ENCODE results near the gene APMAP.

GRCh38 chr20:24936526-24937407 lies 55.8 kb downstream of the APMAP start:
- TF ChIP-seq CTCF (IDR thresholded peaks at IDR 0.05 in 8 of 11, conservative IDR thresholded peaks at IDR 0.05 in 3 of 11) (no peak), POLR2A (IDR thresholded peaks at IDR 0.05) (no peak), POLR2AphosphoS5 (IDR thresholded peaks at IDR 0.05) (no peak)
